ENCODE data around the gene MRTO4. TPM values are rescaled to one million over a fixed set of nuclear protein-coding genes. Genes with fewer than 3 reads are reported as not detected.
"Not testable (repeated sequence)": the region's sequence is repeated elsewhere in the genome, so short reads cannot be mapped to it uniquely, and the experiment has no call there.

The MRTO4 gene
- polyA plus RNA-seq, 6 donors from 2014 or later, result 26.4 to 30.3 (median 27.3) TPM

DNA sequence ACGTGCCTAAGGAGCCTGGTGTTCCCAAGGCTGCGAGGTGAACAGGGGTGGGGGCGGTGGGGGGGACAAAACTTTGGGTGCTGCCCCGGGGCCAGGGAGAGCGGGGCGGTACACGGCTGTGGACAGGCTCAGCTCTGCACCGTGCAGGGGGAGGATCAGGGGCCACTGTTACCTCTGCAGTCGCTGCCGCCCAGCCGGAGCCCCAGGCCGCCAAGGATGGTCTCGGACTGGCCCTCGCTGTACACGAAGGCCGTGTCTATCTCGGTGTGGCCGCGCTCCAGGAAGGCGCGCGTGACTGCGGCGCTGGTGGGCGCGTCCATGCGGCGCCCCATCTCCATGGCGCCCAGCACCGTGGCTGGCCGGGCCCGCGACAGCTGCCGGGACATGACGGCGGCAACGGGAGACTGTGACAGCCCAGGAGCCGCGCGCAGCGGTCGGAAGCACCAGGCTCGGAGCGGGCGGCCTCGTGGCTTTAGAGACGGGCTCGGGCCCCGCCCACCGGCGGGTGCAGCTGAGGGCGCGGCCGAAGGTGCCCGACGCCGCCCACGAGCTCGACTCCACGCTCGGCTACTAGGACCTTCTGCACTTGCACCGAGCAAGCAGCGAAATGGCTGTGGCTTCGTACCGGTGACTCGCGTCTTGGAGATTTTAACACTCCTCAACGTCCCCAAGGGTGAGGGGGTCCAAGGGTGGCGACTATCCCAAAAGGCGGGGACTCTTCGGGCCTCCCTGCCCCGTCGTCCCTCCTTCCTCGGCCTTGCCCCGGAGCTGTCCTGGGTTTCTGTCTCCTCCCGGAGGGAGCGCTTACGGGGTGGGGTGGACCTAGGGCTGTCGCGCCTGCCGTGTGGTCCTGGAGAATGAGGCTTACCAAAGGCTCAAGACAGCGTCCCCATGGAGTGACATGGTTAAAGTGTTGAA lies 37.0 kb downstream of the MRTO4 start, which contains the start of gene AKR7A3:
Gene AKR7A3, minus strand, starts transcription at position 447 of the 918 bp plus-strand sequence. Its CDS starts 61 bp downstream, at position 386.
- not testable (repeated sequence) for H3K9me3 Mint-ChIP-seq, H3K36me3 Mint-ChIP-seq
- H3K4me1 Mint-ChIP-seq, result peaks cover 4 to 13% (median 10%) of the 10 kb centered on the region in 3 donors
- H3K27ac Mint-ChIP-seq, result peak within 1 kb of the TSS in 3 of 6 donors; percentile 38 to 49 (median 43)
- ATAC-seq (ENCODE audit: low read depth in 2 of 2) (peak; percentile 96 to 97), DNase-seq (peak; percentile 45)
- H3K4me3 Mint-ChIP-seq, result peak within 1 kb of the TSS; percentile 18 to 89 (median 80)
- peaks cover 8 to 23% (median 18%) of the 10 kb centered on the region in 3 donors for H3K27me3 Mint-ChIP-seq

DNA sequence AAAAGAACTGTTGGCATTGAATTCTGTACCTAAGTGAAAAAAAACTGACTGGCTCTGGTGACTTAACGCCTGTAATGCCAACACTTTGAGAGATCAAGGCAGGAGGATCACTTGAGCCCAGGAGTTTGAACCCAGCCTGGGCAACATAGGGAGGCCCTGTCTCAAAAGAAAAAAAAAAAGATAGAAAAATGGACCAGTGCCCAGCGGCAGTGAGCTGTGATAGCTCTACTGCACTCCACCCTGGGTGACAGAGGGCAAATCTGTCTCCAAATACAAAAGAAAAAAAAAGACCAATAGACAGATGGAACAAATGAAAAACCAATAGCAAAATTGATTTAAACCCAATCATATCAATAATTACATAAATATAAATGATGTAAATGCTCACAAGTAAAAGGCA lies 37.6 kb downstream of the MRTO4 start:
- DNase-seq (no peak), ATAC-seq (ENCODE audit: low read depth in 2 of 2) (no peak)
- Mint-ChIP-seq H3K27ac (peak overlapping the region in 1 of 6 donors; percentile 49), H3K36me3 (peaks cover 9 to 13% of the 10 kb centered on the region in 2 donors), H3K27me3 (peaks cover 8 to 23% (median 18%) of the 10 kb centered on the region in 3 donors), H3K4me3 (peak overlapping the region; percentile 18 to 89 (median 72)), H3K9me3 (peaks cover 3 to 13% (median 6%) of the 10 kb centered on the region in 7 donors), H3K4me1 (peaks cover 4 to 13% (median 10%) of the 10 kb centered on the region in 3 donors)

GRCh38 chr1:19294638-19295037 lies 43.0 kb downstream of the MRTO4 start:
- no peak for DNase-seq
- H3K27ac Mint-ChIP-seq, result no peak overlapping the region
- peaks cover 19 to 41% of the 10 kb centered on the region in 2 donors for H3K36me3 Mint-ChIP-seq
- H3K9me3 Mint-ChIP-seq, result peaks cover 9 to 33% (median 23%) of the 10 kb centered on the region in 7 donors
- no peak overlapping the region for H3K4me3 Mint-ChIP-seq
- peaks cover 0 to 4% (median 0%) of the 10 kb centered on the region in 3 donors for H3K4me1 Mint-ChIP-seq
- peaks cover 4 to 5% (median 4%) of the 10 kb centered on the region in 3 donors for H3K27me3 Mint-ChIP-seq
- no peak for ATAC-seq (ENCODE audit: low read depth in 2 of 2)

DNA sequence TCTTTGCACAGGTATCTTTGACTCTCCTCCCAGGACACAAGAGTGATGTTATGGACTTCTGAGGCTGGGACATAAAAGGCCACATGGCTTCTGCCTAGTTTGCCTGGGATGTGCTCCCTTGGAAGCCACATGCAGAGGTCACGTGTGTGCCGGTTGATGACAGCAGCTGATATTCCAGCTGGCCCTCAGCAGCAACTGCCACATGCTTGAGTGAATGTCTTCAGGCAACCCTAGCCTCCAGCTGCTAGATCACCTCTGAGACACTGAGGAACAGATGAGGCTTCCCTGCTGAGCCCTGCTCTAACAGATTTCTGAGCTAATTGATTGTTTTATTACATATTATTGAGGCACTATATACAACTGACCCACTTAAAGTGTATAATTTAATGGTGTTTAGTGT lies 48.6 kb downstream of the MRTO4 start:
- no peak for ATAC-seq (ENCODE audit: low read depth in 2 of 2)
- DNase-seq, result no peak
- Mint-ChIP-seq H3K4me3 (no peak overlapping the region), H3K36me3 (peaks cover 31 to 35% of the 10 kb centered on the region in 2 donors), H3K9me3 (peaks cover 3 to 13% (median 8%) of the 10 kb centered on the region in 7 donors), H3K27me3 (no peaks in the 10 kb centered on the region), H3K4me1 (peaks cover 0 to 4% (median 0%) of the 10 kb centered on the region in 3 donors), H3K27ac (no peak overlapping the region)

DNA sequence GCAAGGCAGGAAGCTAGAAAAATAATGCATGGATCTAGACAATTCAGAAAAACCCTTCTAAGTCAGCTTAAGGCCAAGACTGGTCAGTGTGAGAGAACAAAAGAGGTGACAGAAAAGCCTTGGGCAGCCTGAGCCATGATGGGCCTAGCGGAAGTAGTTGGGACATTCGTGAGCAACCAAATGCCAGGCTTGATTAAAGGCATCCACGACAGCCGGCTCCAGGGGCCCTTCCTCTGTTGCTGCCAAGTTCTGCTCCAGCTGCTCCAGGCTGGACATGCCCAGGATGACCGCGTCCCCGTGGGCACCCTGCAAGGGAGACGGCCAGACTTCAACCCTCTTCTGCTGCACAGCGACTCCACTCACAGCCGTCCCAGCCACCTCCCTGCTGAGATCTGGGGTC lies 52.5 kb downstream of the MRTO4 start:
- H3K27ac Mint-ChIP-seq; H3K4me1 Mint-ChIP-seq; H3K27me3 Mint-ChIP-seq; H3K4me3 Mint-ChIP-seq; H3K9me3 Mint-ChIP-seq; DNase-seq; ATAC-seq (ENCODE audit: low read depth in 2 of 2): not testable (repeated sequence)
- peaks cover 31 to 32% of the 10 kb centered on the region in 2 donors for H3K36me3 Mint-ChIP-seq

- Mint-ChIP-seq H3K36me3 (peaks cover 22 to 32% of the 10 kb centered on the region in 2 donors), H3K4me3 (no peak overlapping the region), H3K27ac (no peak overlapping the region)
Observed at GRCh38 chr1:19305880-19306279, 54.3 kb downstream of the MRTO4 start.

GRCh38 chr1:19306941-19307340 lies 55.3 kb downstream of the MRTO4 start:
- Mint-ChIP-seq H3K27me3 (no peaks in the 10 kb centered on the region), H3K4me1 (peaks cover 14 to 23% (median 17%) of the 10 kb centered on the region in 3 donors), H3K27ac (peak overlapping the region in 1 of 6 donors; percentile 37), H3K4me3 (no peak overlapping the region), H3K9me3 (no peaks in the 10 kb centered on the region), H3K36me3 (peaks cover 22 to 32% of the 10 kb centered on the region in 2 donors)
- DNase-seq, result no peak
- no peak for ATAC-seq (ENCODE audit: low read depth in 2 of 2)

More at GRCh38 chr1:19305880-19306279, 54.3 kb downstream of the MRTO4 start:
- Mint-ChIP-seq H3K4me1 (peaks cover 8 to 17% (median 11%) of the 10 kb centered on the region in 3 donors), H3K27me3 (no peaks in the 10 kb centered on the region), H3K9me3 (no peaks in the 10 kb centered on the region)
- ATAC-seq (ENCODE audit: low read depth in 2 of 2) (no peak), DNase-seq (no peak)

DNA sequence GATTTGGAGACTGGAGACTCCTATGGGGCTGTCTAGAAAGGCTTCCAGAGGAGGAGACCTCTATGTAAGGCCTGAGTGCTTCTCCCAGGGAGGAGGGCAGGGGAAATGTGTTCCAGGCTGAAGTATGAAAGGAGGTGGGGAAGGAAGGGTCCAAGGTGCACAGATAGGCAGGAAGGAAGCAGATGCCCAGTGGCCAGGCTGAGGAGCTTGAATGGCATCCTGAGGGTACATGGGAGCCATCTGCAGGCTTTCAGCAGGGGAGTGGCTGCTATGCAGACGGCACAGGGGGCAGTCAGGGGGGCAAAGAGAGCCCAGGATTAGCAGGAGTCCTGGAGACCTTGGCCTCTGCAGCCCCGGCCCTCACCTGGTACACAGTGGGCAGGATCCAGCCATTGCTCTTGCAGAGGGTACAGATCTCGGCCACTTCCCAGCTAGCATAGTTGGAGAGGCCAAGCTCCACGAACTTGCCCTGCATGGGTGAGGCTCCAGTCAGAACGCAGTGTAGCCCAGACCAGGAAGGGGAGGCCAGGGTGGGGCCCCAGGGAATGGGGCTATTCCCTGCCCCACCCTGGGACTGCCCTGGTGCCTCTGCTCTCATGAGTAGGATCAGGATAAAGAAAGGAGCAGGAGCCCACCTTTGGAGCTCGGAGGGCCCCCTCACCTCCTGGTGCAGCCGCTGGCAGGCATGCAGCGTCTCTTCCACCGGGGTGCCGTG lies 56.3 kb downstream of the MRTO4 start:
- Mint-ChIP-seq H3K9me3 (no peaks in the 10 kb centered on the region), H3K36me3 (peaks cover 22 to 32% of the 10 kb centered on the region in 2 donors), H3K27me3 (no peaks in the 10 kb centered on the region), H3K4me3 (peak overlapping the region in 1 of 8 donors; percentile 81), H3K27ac (no peak overlapping the region), H3K4me1 (peaks cover 20 to 27% (median 21%) of the 10 kb centered on the region in 3 donors)
- DNase-seq (no peak), ATAC-seq (ENCODE audit: low read depth in 2 of 2) (no peak)

GRCh38 chr1:19308509-19308907 lies 56.9 kb downstream of the MRTO4 start:
- H3K27ac Mint-ChIP-seq, result no peak overlapping the region
- H3K9me3 Mint-ChIP-seq, result no peaks in the 10 kb centered on the region
- H3K4me3 Mint-ChIP-seq, result peak overlapping the region in 2 of 8 donors; percentile 70 to 81
- no peak for DNase-seq
- no peak for ATAC-seq (ENCODE audit: low read depth in 2 of 2)
- H3K27me3 Mint-ChIP-seq, result no peaks in the 10 kb centered on the region
- H3K36me3 Mint-ChIP-seq, result peaks cover 19 to 28% of the 10 kb centered on the region in 2 donors
- H3K4me1 Mint-ChIP-seq, result peaks cover 25 to 32% (median 27%) of the 10 kb centered on the region in 3 donors

DNA sequence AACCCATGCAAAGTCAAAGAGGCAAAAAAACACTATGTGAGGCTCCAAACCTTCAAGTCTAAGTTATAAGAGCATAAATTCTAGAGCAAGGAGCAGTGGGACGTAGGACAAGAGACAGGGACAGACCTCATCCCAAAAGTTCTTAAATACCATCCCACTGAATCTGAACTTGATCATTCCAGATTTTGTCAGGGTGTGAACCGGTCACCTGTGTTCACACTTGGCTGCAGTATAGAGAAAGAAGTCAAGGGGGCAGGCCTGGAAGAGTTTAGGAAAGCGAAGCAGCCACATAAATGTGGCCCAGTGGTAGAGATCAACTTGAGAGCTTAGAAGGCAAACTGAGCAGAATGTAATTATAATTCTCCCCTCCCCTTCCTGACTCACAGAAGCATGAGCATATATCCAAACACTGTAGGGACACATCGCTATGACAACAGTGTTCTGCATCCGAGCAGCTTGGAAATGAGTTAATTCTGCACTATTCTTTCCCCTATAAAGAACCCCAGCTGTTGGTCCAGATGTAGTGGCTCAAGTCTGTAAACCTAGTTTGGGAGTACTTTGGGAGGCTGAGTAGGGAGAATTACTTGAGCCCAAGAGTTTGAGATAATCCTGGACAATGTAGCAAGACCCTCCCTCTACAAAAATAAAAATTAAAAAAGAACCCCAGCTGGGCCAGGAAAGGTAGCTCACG lies 57.7 kb downstream of the MRTO4 start:
- ATAC-seq (ENCODE audit: low read depth in 2 of 2) (no peak), DNase-seq (no peak)
- Mint-ChIP-seq H3K27ac (peak overlapping the region in 1 of 6 donors; percentile 33), H3K4me1 (peaks cover 33 to 40% (median 34%) of the 10 kb centered on the region in 3 donors), H3K4me3 (peak overlapping the region in 5 of 8 donors; percentile 57 to 81 (median 69)), H3K9me3 (no peaks in the 10 kb centered on the region), H3K27me3 (no peaks in the 10 kb centered on the region), H3K36me3 (peaks cover 15 to 24% of the 10 kb centered on the region in 2 donors)

Measured in naive B cell (primary cell).